NCI-H146 treated with DMSO at 0.1 percent for 48 hours (cell line): ENCODE data around the gene HOXD13.
A peak's percentile ranks its signal among the peaks of the same experiment; 100 is the strongest.

ENCODE experiments used
- DNase-seq: peaks from one replicate; lab custom pipeline; 2025; ENCODE audit not compliant: unreplicated experiment; lab: John Stamatoyannopoulos, UW

HOXD13 gene

DNA sequence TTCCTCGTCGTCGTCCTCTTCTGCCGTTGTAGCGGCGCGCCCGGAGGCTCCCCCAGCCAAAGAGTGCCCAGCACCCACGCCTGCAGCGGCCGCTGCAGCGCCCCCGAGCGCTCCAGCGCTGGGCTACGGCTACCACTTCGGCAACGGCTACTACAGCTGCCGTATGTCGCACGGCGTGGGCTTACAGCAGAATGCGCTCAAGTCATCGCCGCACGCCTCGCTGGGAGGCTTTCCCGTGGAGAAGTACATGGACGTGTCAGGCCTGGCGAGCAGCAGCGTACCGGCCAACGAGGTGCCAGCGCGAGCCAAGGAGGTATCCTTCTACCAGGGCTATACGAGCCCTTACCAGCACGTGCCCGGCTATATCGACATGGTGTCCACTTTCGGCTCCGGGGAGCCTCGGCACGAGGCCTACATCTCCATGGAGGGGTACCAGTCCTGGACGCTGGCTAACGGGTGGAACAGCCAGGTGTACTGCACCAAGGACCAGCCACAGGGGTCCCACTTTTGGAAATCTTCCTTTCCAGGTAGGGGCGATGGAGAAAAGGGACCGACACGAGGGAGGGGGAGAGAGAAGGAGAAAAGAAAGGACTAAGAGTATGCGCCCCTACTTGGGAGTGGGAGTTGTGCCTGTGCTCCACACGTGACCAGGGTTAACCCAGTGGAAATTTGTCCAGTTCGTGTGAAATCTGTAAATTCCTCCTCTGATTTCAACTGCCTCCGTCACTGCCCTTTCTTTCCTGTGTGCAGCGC is 800 bp downstream of the HOXD13 start:
- DNase-seq: no peak

- no peak for DNase-seq
These were observed 1.4 kb downstream of the HOXD13 start for GRCh38 chr2:176093898-176094249.

GRCh38 chr2:176094349-176094748 is 1.8 kb downstream of the HOXD13 start:
- DNase-seq: no peak

- no peak for DNase-seq
These were observed 2.9 kb downstream of the HOXD13 start for GRCh38 chr2:176095421-176095820.

- no peak for DNase-seq
These were observed 3.9 kb downstream of the HOXD13 start for GRCh38 chr2:176096243-176096985.

DNA sequence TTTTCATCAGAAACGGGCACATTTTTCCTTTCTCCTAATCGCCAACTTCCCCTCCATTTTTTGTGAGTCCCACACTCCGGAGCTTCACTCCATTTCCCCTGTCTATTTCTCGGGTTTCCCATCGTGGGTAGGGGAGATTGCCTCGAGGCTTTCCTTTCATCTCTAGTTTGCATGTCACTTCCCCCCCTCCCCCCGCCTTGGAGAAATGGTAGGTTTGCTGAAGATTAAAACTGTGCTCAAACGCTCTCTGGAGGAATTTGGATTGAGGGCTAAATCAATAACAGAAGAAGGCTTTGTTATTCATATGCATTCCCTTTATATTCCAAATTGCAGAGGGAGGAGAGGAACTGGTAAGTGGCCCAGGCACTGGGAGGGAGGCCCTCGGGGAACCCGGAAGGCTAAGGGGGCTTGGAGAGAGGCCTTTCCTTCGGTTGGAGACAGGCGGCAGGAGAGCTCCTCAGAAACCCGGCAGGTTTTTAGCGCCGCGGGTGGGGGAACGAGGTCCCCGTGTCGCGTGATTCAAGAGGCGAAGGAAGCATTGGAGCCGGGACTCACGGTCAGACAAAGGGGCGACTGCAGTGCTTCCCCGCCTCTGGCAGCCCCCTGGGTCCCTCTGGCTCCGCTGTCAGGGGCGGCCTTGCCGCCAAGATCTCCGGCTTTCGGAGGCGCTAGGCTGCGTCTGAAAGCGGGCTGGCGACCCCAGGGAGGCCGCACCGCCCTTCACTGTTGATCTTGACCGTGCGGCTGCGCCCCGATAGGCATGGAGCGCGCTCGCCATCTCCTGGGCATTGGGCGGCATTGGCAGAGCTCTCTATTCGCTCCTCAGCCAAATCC is 4.7 kb downstream of the HOXD13 start:
- peak; percentile 69 for DNase-seq

DNA sequence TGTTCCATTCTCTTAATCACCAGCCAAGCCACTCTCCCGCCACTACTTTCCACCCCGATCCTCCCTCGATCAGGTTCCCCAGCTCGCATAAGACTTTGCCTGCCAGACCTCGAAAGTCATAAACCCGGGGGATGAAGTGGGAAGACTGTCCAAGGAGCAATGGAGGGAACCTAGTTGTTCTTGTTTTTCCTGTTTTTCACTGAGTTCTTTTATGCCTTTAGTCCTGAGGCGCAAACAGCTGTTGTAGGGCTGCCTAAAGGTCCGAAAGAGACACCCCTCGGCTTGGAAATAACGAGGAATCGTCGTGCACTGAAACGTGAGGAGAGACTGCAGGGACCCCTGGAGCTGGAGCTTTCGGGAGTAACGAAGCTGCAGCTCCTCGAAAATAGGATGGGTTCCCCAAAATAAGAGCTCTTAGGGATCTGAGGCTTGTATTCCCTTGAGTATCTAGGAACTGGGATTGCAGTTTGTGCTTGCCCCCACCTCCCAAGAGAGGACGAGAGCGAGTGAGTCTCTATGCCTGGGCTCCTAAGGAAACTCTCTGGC is 5.4 kb downstream of the HOXD13 start:
- DNase-seq: no peak

GRCh38 chr2:176098366-176099158 is 6.0 kb downstream of the HOXD13 start:
- peak; percentile 52 for DNase-seq

GRCh38 chr2:176099159-176099727 is 6.7 kb downstream of the HOXD13 start:
- DNase-seq: no peak

DNA sequence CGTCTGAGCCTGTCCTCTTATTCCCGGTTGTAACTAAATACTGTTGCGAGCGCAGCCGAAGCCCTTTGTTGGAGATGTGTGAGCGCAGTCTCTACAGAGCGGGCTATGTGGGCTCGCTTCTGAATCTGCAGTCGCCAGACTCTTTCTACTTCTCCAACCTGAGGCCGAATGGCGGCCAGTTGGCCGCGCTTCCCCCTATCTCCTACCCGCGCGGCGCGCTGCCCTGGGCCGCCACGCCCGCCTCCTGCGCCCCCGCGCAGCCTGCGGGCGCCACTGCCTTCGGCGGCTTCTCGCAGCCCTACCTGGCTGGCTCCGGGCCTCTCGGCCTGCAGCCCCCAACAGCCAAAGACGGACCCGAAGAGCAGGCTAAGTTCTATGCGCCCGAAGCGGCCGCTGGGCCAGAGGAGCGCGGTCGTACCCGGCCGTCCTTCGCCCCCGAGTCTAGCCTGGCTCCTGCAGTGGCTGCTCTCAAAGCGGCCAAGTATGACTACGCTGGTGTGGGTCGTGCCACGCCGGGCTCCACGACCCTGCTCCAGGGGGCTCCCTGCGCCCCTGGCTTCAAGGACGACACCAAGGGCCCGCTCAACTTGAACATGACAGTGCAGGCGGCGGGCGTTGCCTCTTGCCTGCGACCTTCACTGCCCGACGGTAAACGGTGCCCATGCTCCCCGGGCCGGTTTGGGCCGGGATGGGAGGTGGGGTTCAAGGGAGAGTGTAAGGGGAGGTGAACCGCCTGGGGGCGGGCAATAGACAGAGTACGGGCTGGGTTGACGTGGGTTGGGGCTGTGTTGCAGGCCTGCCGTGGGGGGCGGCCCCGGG is 7.4 kb downstream of the HOXD13 start, which contains the start of gene HOXD12:
HOXD12 (plus strand) TSS at position 68 of the 819 bp plus-strand sequence; CDS start at position 75, 7 bp downstream.
- no peak for DNase-seq

- DNase-seq: no peak
These were observed 8.1 kb downstream of the HOXD13 start for GRCh38 chr2:176100547-176101140.

- no peak for DNase-seq
These were observed 8.8 kb downstream of the HOXD13 start for GRCh38 chr2:176101216-176101830.

GRCh38 chr2:176101842-176102241 is 9.3 kb downstream of the HOXD13 start:
- no peak for DNase-seq

DNA sequence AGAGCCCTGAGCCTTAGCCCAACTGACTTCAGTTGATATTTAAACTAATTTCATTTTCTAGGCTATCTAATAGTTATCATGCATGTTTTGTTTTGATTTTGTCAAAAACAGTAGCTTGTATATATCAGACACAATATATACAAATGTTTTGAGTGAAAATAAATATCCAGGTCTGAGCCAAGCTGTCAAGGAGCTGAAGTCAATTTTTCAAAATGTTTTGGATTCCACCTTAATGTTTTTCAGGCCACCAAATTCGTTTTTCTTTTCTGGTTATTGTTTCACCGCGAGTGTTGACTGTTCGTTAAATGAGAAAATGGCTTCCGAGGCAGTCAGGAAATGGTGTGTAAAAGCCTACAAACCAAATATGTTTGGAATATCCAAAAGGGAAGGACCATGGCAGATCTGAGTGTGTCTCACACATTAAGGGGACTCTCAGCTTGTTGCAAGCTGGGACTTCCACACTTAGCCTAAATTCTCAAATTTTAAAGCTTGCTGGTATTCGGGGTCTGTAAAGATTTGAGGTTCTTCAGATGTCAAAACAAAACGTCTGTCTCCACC is 9.9 kb downstream of the HOXD13 start:
- no peak for DNase-seq

DNA sequence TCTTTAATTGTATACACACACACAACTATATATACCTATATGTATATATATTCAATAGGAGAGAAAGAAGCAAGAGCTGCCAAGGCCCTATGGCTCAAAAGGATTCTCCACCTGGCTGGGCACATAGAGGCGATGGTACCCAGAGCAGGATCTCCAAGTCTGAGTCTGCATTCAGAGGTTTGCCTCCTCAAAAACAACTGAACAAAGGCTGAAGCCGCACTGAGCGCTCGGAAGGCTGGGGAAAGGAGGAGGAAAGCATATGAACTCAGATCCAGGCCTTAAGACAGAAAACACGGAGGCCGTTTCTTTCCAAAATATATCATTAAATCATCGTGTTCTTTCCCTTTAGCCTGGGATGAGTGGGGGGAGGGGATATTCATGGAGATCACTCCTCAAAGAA is 10.7 kb downstream of the HOXD13 start:
- no peak for DNase-seq

DNA sequence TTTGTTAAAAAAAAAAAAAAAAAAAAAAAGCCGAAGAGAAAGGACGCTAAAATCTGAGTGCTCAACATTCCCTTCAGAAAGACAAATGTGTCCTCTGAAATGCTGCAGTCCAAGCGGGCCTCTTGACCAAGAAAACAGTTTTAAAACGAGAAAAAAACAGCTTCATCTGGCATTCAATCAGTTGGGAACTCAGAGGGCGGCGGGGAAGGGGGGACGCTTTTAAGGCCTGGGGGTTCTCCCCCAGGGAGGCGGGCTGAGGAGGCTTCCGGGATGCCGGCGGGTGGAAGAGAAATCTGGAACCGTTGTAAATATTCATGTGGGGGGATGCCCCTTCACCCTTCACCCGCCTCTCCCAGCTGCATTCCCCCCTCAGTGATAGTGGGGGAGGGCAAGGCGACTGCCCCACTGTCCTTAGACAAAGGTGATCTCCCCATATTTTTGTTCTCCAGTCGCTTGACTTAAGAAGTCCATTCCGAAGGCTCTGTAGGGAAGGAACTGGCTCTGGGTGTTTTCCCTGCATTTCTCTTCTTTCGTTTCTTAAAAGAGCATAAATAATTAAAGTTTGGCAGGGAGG is 11.3 kb downstream of the HOXD13 start:
- no peak for DNase-seq

GRCh38 chr2:176104316-176105077 is 12.0 kb downstream of the HOXD13 start:
- DNase-seq: no peak
